Stomach (tissue), 9 donors: Measurements from ENCODE around the gene RAD51D. TPM values are rescaled to one million over a fixed set of nuclear protein-coding genes. Genes with fewer than 3 reads are reported as not detected.
"Not testable (repeated sequence)": the region's sequence is repeated elsewhere in the genome, so short reads cannot be mapped to it uniquely, and the experiment has no call there.

Experiments
- DNase-seq, 2 donors: peaks; one replicate each; pipeline versions ENCODE4 v3.0.0 to v3.0.0-alpha.2; 2013 to 2019
- H3K27ac ChIP-seq, 5 donors: fragments of 200-600 bp in 4 of 5; sonication (generic) in 4 of 5; one replicate each; pipeline ENCODE4 v1.5.1; 2013 to 2019; ENCODE audit warnings: mild to moderate bottlenecking in 1 of 5, moderate library complexity in 1 of 5
- H3K27me3 ChIP-seq, 3 donors: fragments of 200-600 bp; sonication (generic); one replicate each; pipeline ENCODE4 v1.5.1; 2017 to 2019; ENCODE audit warnings: mixed run types in 1 of 3
- H3K36me3 ChIP-seq, 4 donors: fragments of 200-600 bp; sonication (generic); 1 replicate in 3 of 4; 2 replicates in 1 of 4; pipeline ENCODE4 v1.5.1; 2016 to 2019
- H3K4me1 ChIP-seq, 4 donors: fragments of 200-600 bp; sonication (generic); one replicate each; pipeline ENCODE4 v1.5.1; 2016 to 2019
- H3K4me3 ChIP-seq, 4 donors: fragments of 200-600 bp; sonication (generic) in 3 of 4; one replicate each; pipeline ENCODE4 v1.5.1; 2016 to 2019; ENCODE audit warnings: mild to moderate bottlenecking in 1 of 4
- H3K9me3 ChIP-seq, 4 donors: fragments of 200-600 bp; sonication (generic); one replicate each; pipeline ENCODE4 v1.5.1; 2016 to 2019
- EP300 ChIP-seq: sonication (generic); formaldehyde crosslinking; IDR thresholded peaks from one replicate; pipeline ENCODE4 v1.6.1; 2017; ENCODE audit warnings: antibody characterized with exemption
- POLR2A ChIP-seq, 4 donors: fragments of 450-650 bp; IDR thresholded peaks; one replicate each; pipeline ENCODE4 v1.6.1; 2016; ENCODE audit warnings: antibody characterized with exemption in 4 of 4, control low read depth in 2 of 4, mild to moderate bottlenecking in 1 of 4, moderate library complexity in 1 of 4
- POLR2AphosphoS5 ChIP-seq, 3 donors: sonication (generic); formaldehyde crosslinking; IDR thresholded peaks; one replicate each; pipeline ENCODE4 v1.6.1; 2016; ENCODE audit warnings: antibody characterized with exemption in 3 of 3
- WGBS, 5 donors: extraction: QIAGEN DNeasy Blood & Tissue Kit in 3 of 5; methylation state at CpG; one replicate each; pipeline versions ENCODE4 v1.1.5 to v1.1.7; 2013 to 2018; 5-methylcytosine and 5-hydroxymethylcytosine counted together
- intact Hi-C: fragments of 100-400 bp; cut with DNase I; formaldehyde crosslinking; loops from one replicate; pipeline ENCODE4 v1.15.1; 2023; ENCODE audit warnings: low total_unique reads
- polyA plus RNA-seq, 3 donors: library from polyadenylated mRNA; stranded (reverse); fragments of 200-250 nt; gene quantifications; one replicate each; pipeline ENCODE4 v1.2.3, GENCODE V29; 2013
- total RNA-seq, 5 donors: library from RNA; depleted of rRNA; stranded (reverse); fragments of >200 nt; gene quantifications; one replicate each; pipeline versions ENCODE4 v1.1.0 to v1.2.3, GENCODE V29; 2014 to 2016
- TF ChIP-seq, protein P1 (sequence below), 7 experiments: fragments of 450-650 bp in 4 of 7; fragments of 200-600 bp in 3 of 7; sonication (generic) in 3 of 7; IDR thresholded peaks; one replicate each; pipeline ENCODE4 v1.5.1; 2016 to 2019; ENCODE audit warnings: antibody characterized with exemption in 7 of 7, control low read depth in 2 of 7, mild to moderate bottlenecking in 1 of 7
- donor health status: healthy with polysubstance abuse.
- donor health status: Bipolar disorder and iron deficiency.
- donor health status: healthy.

The RAD51D gene
- total and polyA plus RNA-seq, 8 donors, result 2.2 to 31.5 (median 3.3) TPM

DNA sequence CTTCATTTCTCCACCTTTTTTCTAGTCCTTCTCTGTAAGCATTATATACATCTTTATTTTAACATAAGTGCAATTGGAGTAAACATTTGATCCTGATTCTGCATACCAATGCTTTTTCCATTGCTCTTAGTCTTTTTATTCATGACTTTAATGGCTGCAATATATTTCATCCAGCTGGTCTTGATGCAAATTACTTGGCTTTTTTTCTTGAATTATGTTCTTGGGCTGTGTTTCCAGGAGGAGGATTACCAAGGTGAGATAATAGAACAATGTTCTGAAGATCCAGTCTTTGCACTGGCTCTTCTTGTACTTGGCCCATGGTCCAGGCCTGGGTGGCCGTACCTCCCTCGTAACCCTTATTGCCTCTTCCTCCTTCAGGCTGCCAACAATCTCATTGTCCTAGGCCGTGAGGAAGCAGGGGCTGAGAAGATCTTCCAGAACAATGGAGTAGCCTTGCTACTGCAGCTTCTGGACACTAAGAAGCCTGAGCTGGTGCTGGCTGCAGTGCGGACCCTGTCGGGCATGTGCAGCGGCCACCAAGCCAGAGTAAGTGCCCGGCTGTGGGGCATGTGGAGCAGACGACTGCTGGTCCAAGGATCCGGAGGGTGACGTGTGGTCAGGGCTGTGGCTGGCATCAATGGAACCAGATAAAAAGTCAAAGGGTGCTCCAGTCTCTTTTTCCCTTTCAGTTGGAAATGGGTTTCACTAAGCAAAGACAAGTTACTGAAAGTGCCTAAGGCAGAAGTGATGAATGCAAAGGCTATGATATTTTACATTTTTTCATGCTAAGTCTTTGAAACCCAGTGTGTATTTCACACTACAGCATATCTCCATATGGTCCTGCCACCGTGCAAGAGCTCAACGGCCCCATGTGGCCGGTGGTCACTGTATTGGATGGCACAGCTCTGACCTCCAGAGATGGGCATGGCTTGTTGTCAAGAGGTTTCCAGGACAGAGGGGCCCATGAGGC lies 34.8 kb upstream of the RAD51D start:
- Histone ChIP-seq H3K4me1 (no peaks in the 10 kb centered on the region), H3K9me3 (no peaks in the 10 kb centered on the region), H3K27ac (no peak overlapping the region), H3K36me3 (no peaks in the 10 kb centered on the region), H3K4me3 (no peak overlapping the region), H3K27me3 (peaks cover 0 to 4% (median 0%) of the 10 kb centered on the region in 3 donors)
- DNase-seq, result no peak
- WGBS, 5 donors, result 87 to 92% (median 89%) methylated on average over 13 of the region's 13 CpGs
- intact Hi-C loops, result no loop called here
- TF ChIP-seq EP300 (no peak), POLR2A (IDR thresholded peaks at IDR 0.05) (no peak)

DNA sequence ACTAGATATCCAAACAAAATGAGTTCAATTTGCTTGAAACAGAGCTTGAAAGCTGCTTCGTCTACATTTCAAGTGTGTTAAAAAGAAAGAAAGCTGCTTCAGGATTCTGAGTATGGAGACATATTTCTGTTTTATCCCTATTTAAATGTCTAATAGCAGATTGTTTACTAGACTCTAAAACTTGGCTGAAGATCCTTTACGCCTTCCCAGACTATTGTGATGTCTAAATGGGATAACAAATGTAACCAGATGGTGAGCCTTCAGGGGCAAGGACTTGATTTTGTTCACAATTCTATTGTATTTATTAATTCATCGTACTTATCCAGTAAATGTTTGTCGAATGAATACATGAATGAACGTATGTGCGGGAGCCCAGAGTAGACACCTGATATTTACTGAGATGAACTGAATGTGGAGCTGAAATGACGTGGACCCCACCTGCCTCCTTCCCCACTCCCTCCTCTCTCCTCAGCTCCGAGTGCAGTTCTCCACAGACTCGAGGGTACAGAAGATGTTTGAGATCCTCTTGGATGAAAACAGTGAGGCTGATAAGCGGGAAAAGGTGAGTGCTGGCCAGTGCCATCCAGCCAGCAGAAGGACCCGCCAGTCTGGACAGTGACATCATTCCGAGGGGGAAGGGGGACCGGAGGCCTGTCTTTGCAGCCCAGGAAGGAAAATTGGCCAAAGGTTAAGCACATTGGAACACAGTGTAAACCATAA lies 32.9 kb upstream of the RAD51D start:
- H3K9me3 ChIP-seq, result no peaks in the 10 kb centered on the region
- H3K4me3 ChIP-seq, result no peak overlapping the region
- intact Hi-C loops, result no loop called here
- TF ChIP-seq POLR2A (IDR thresholded peaks at IDR 0.05) (no peak), POLR2AphosphoS5 (IDR thresholded peaks at IDR 0.05) (no peak), EP300 (no peak)
- TF ChIP-seq, protein P1, sequence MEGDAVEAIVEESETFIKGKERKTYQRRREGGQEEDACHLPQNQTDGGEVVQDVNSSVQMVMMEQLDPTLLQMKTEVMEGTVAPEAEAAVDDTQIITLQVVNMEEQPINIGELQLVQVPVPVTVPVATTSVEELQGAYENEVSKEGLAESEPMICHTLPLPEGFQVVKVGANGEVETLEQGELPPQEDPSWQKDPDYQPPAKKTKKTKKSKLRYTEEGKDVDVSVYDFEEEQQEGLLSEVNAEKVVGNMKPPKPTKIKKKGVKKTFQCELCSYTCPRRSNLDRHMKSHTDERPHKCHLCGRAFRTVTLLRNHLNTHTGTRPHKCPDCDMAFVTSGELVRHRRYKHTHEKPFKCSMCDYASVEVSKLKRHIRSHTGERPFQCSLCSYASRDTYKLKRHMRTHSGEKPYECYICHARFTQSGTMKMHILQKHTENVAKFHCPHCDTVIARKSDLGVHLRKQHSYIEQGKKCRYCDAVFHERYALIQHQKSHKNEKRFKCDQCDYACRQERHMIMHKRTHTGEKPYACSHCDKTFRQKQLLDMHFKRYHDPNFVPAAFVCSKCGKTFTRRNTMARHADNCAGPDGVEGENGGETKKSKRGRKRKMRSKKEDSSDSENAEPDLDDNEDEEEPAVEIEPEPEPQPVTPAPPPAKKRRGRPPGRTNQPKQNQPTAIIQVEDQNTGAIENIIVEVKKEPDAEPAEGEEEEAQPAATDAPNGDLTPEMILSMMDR (IDR thresholded peaks at IDR 0.05), result no peak
- 52 to 61% (median 55%) methylated on average over 13 of the region's 13 CpGs for WGBS, 5 donors
- H3K36me3 ChIP-seq, result no peaks in the 10 kb centered on the region
- no peaks in the 10 kb centered on the region for H3K4me1 ChIP-seq
- H3K27me3 ChIP-seq, result peaks cover 0 to 9% (median 0%) of the 10 kb centered on the region in 3 donors
- H3K27ac ChIP-seq, result no peak overlapping the region
- no peak for DNase-seq

DNA sequence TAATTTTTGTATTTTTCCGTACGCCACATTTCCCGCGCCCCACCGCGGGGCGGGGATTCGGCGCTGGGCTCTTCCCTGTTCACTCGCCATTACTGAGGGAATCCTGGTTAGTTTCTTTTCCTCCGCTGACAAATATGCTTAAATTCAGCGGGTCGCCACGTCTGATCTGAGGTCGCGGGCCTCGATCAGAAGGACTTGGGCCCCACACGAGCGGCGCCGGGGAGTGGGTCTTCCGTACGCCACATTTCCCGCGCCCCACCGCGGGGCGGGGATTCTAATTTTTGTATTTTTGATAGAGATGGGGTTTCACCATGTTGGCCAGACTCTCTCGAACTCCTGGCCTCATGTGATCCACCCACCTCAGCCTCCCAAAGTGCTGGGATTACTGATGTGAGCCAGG lies 31.4 kb upstream of the RAD51D start:
- H3K4me1 ChIP-seq, H3K4me3 ChIP-seq, H3K9me3 ChIP-seq, intact Hi-C loops, H3K36me3 ChIP-seq, DNase-seq, H3K27ac ChIP-seq: not testable (repeated sequence)
- 89 to 92% (median 91%) methylated on average over 29 of the region's 29 CpGs for WGBS, 5 donors
- H3K27me3 ChIP-seq, result peaks cover 0 to 13% (median 0%) of the 10 kb centered on the region in 3 donors

DNA sequence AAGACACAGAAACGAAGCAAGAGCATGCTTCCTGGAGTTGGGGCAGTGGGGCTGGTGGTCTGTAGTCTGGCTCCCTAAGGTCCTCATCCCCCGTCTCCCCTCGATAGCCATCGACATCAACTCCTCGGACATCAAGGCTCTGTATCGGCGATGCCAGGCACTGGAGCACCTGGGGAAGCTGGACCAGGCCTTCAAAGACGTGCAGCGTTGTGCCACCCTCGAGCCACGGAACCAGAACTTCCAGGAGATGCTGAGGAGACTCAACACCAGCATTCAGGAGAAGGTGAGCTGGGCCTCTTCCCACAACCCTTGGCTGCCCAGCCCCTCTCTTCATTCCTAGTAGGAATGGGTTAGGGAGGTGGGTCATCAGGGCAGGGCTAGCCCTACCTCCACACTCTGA lies 30.3 kb upstream of the RAD51D start:
- no peaks in the 10 kb centered on the region for H3K9me3 ChIP-seq
- TF ChIP-seq POLR2AphosphoS5 (IDR thresholded peaks at IDR 0.05) (no peak), POLR2A (IDR thresholded peaks at IDR 0.05) (no peak), EP300 (no peak)
- TF ChIP-seq, protein P1 (IDR thresholded peaks at IDR 0.05), result no peak
- 84 to 91% (median 90%) methylated on average over 10 to 11 of the region's 11 CpGs for WGBS, 5 donors
- H3K36me3 ChIP-seq, result no peaks in the 10 kb centered on the region
- no peak overlapping the region for H3K4me3 ChIP-seq
- no peak for DNase-seq
- intact Hi-C loops, result no loop called here
- no peaks in the 10 kb centered on the region for H3K4me1 ChIP-seq
- H3K27ac ChIP-seq, result no peak overlapping the region
- peaks cover 0 to 13% (median 0%) of the 10 kb centered on the region in 3 donors for H3K27me3 ChIP-seq

DNA sequence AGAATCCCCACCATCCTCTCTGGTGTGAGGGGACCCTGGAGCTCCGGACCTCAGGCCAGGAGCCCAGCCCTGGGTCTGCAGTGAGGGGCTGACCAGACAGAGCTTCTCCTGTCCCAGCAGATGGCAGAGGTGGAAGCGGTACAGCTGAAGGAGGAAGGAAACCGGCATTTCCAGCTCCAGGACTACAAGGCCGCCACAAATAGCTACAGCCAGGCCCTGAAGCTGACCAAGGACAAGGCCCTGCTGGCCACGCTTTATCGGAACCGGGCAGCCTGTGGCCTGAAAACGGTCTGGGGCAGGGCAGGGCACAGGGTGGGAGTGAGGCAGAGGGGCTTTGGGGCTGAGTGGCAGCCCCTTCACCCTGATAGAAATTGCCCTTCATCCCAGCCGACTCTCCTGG lies 28.5 kb upstream of the RAD51D start:
- Histone ChIP-seq H3K27ac (no peak overlapping the region), H3K36me3 (no peaks in the 10 kb centered on the region), H3K27me3 (peaks cover 0 to 8% (median 0%) of the 10 kb centered on the region in 3 donors), H3K4me1 (no peaks in the 10 kb centered on the region), H3K9me3 (no peaks in the 10 kb centered on the region), H3K4me3 (no peak overlapping the region)
- no peak for DNase-seq
- intact Hi-C loops, result no loop called here
- 54 to 75% (median 66%) methylated on average over 2 to 9 of the region's 9 CpGs for WGBS, 5 donors
- TF ChIP-seq POLR2AphosphoS5 (IDR thresholded peaks at IDR 0.05) (no peak), POLR2A (IDR thresholded peaks at IDR 0.05) (no peak), EP300 (no peak)
- TF ChIP-seq, protein P1 (IDR thresholded peaks at IDR 0.05), result no peak
